C4-2B (cell line): ENCODE measurements around the gene COQ10B.

Experiments used
- H3K27ac ChIP-seq: fragments of 450-650 bp; 2 replicates; pipeline ENCODE4 v1.5.1; 2017
- ZFX ChIP-seq: fragments of 450-650 bp; IDR thresholded peaks from 2 replicates; pipeline ENCODE4 v1.6.1; 2017
- TF ChIP-seq, protein P1 (sequence below): fragments of 450-650 bp; conservative IDR thresholded peaks from 2 replicates; pipeline ENCODE4 v1.5.1; 2017; ENCODE audit warnings: mild to moderate bottlenecking

The COQ10B gene

DNA sequence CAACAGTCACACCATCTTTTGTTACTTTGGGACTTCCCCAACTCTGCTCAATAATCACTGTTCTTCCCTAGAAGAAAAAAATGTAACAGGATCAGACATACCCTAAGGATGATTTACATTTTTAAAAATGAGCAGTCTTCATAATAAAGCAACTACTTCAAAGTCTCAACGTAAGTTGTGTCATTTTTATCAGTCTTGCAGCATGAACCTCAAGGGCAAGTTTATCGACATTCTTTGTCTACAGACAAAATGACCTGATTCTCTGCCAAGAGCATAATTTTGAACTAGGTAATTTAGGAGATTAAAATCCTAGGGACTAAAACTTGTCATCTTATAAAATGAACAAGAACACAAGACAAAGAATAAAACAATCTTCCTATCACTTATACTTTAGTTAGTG, 44.0 kb downstream of the COQ10B start:
- TF ChIP-seq, protein P1, sequence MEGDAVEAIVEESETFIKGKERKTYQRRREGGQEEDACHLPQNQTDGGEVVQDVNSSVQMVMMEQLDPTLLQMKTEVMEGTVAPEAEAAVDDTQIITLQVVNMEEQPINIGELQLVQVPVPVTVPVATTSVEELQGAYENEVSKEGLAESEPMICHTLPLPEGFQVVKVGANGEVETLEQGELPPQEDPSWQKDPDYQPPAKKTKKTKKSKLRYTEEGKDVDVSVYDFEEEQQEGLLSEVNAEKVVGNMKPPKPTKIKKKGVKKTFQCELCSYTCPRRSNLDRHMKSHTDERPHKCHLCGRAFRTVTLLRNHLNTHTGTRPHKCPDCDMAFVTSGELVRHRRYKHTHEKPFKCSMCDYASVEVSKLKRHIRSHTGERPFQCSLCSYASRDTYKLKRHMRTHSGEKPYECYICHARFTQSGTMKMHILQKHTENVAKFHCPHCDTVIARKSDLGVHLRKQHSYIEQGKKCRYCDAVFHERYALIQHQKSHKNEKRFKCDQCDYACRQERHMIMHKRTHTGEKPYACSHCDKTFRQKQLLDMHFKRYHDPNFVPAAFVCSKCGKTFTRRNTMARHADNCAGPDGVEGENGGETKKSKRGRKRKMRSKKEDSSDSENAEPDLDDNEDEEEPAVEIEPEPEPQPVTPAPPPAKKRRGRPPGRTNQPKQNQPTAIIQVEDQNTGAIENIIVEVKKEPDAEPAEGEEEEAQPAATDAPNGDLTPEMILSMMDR: no peak
- TF ChIP-seq ZFX: no peak
- H3K27ac ChIP-seq: no peak overlapping the region

DNA sequence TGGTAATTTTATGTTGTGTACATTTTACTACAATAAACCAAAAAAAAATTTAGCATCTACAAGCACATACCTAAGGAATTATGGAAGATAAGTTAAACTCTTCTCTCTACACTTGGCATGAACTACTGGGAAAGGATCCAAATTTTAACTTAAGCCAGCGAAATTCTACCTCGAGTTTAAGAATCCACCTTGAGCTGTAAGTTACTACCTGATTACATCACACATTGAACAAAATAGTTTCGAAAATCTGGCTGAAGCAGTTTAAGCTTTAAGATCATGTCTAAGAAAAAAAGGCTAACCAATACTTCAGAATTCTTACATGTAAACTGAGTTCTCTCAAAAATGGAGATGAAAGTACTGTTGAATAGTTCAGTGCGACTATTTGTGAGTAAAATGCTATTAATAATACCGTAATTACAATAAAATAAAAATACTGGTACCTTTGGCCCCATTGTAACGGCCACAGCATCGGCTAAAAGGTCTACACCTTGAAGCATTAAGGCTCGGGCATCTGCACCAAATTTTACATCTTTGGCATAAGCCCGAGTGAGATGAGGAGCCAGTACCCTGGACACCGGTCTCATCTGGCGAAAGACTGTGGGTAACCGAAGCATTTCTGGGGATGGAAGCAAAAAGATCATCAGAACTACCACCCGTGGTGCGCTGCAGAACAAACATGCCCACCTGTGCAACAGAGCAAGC, 45.0 kb downstream of the COQ10B start:
- no peak for TF ChIP-seq ZFX
- TF ChIP-seq, protein P1: no peak
- peak overlapping the region; percentile 99 for H3K27ac ChIP-seq

DNA sequence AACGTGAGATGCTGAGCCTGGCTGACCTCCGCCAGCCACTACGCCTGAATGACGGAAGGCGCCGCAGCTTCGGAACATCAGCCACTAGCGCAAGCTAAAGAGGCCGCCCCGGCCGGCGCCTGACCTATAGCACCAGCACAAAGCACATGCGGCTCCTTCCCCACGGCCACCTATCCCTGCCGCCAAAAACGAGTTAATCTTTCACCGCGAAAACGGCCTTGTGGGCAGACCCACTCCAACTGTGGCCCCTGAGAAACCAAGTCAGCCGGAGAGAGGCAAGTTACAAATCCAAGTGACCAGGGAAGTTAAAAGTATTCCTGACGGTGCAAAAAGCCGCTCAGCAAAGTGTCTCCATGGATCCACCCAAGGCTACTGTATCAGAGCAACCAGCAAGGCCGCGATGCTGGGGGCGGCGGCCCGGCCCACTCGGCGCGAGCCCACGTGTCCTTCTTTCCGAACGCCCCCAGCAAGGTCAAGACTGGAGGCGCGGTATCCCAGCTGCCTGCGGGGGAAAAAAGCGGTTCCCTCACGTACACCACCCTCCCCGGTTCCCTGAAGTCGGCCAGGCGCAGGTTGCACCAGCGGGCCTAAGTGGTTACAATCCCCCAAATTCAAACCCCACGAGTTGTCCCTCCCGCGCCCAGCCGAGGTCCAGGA, 45.7 kb downstream of the COQ10B start:
- TF ChIP-seq, protein P1: no peak
- peak overlapping the region; percentile 99 for H3K27ac ChIP-seq

DNA sequence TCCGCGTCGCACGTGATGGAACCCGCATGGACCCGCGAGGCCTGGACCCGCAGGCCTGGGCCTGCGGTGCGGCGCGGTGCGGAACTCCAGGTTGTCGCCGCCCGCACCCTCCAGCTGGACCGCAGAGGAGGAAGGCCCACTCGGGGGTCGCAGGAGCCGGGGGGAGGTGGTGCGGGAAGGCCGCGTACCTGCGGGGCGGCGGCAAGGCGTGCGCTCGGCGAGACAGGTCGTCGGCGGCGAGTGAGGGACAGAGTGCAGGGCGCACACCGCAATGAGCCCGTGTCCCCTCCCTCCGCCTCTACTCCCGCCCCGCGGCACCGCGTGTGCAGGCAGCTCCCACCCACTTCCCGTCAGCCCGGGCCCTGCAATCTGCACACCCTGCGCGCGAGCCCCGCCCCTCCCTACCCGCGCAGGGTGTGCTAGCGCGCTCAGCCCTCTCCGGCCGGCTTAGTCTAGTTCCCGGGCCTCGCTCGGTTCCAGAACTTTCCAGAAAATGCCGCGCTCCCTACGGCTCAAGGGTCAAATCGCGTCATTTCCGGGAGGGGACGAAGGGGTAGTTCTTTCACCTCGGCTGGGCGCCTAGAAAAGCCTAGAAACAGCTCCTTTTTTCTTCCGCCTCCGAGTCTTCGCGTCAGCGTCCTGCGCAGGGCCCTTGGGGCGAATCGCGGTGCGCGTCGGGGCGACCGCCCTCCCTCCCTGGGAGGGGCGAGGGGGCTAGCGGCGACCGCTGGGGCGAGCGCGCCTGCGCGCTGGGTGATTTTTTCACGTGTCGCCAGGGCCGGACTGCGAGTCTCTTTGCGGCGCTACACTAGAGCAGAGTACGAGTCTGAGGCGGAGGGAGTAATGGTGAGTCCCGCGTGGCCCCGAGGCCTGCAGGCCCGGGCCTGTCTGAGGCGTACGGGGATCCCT, 46.5 kb downstream of the COQ10B start, which contains the start of the genes HSPD1 and HSPE1:
TSS of gene HSPD1 (minus strand) at position 247 of the 909 bp plus-strand sequence. CDS start 992 bp downstream, outside the sequence.
TSS of gene HSPE1 (plus strand) at position 786 of the 909 bp plus-strand sequence. CDS start at position 844, 58 bp downstream.
- peak within 1 kb of the TSS; percentile 99 for H3K27ac ChIP-seq
- TF ChIP-seq, protein P1: no peak
- TF ChIP-seq ZFX: peak; percentile 97

DNA sequence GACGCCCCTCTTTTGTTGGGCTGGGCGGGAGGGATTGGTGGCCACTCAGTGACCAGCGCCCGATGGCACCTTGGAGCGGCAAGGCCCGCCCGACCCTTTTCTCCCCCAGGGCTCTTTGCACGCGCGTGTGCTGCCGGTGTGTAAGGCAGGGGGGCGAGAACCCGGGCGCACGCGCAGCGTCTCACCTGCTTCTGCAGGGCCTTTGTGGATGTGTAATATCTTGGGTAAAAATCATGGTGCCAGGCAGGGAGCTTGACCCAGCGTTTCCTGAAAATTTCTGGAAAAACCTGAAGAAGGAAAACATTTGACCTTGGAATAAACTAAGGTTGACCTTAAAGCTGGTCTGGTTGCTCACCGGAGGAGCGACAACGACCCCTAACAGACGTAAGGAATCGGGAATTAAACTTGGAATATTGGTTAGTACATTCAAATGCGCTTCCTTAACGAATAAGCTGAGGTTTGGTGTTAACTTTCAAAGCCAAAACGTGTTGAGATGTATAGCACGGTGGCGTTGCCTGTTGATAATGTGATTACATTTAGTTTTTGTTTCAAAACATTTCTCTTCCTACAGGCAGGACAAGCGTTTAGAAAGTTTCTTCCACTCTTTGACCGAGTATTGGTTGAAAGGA, 47.3 kb downstream of the COQ10B start:
- H3K27ac ChIP-seq: peak overlapping the region; percentile 99
- TF ChIP-seq, protein P1: no peak
- TF ChIP-seq ZFX: peak; percentile 58

DNA sequence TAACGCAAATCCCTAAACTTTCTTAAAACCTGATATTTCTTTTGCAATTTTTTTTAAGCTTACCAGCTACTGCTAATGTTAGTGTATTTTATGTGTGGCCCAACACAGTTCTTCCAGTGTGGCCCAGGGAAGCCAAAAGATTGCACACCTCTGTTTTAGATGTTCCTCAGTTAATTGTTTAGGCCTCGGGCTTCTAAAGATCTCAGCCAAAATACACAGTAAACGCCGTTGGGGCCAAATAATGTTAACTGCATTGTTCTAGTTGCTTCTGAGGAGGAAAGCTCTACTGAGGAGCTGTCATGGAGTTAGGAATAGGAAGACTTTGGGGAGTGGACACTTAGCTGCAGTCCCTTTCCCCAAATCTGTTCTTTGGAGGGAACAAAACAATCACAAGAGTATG, 48.8 kb downstream of the COQ10B start:
- peak overlapping the region; percentile 99; the same call in 1 of the 2 replicates for H3K27ac ChIP-seq
- TF ChIP-seq, protein P1: no peak
- TF ChIP-seq ZFX: no peak
